ENCODE data around the gene DNAH14.

The DNAH14 gene

DNA sequence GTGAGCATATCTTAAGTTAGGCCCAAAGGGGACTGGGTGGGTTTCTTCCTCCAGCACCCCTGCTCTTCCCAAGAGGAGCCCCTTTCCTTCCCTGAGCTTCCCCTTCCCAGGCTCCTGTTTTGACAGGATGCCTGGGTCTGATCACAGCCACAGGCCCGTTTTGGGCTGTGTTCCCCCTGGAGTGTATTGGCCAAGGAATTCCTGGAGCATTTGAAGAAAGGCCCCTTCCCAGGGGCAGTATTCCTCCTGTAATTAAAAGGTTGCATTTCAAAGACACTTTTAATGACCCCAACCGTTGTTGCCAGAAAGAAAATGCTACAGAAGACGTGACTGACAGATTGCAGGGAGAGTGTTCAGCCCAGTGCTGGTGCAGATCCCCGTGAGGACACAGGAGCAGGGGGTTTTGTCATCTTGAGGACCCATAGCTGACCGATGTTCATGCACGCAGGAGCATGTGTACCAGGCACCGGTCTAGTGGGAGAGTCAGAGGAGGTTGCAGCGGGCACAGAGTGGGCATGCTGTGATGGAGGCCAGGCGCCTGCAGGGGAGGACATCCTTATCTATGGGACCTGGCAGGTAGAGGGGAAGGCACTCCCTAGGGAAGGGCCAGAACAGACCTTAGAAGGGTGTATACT, 517.6 kb downstream of the DNAH14 start:
- in situ Hi-C loops (cut with HindIII; ENCODE audit: low pct_unique_long_range_greater_than_20kb, low sequenced_read_pairs): no loop called here
- TF ChIP-seq JUND (IDR thresholded peaks at IDR 0.05; ENCODE audit: low read depth): no peak
- DNase-seq (ENCODE audit: low read depth in 1 of 2, low spot score in 1 of 2): no peak

DNA sequence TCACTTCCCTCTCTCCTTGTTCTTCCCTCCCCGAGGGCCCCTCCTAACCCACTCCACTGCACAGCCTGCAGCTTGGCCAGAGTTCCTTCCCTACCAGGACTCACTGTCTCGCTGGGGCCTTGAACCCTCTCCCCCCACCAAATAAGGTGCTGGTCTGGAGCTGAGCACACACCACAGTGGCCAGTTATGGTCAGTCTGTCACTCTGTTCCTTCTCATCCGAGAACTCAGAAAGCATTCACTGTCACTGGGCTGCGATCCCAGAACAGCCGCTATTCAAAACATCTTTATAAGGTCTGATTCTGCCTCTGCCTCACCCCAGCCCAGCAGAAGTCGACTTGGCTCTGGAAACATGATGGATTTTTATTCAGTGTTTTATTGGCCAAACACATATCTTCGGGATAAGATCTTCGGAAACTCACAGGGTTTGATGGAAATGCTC, 518.2 kb downstream of the DNAH14 start:
- no peak for TF ChIP-seq JUND (IDR thresholded peaks at IDR 0.05; ENCODE audit: low read depth)
- in situ Hi-C loops (cut with HindIII; ENCODE audit: low pct_unique_long_range_greater_than_20kb, low sequenced_read_pairs): no loop called here
- DNase-seq (ENCODE audit: low read depth in 1 of 2, low spot score in 1 of 2): no peak

DNA sequence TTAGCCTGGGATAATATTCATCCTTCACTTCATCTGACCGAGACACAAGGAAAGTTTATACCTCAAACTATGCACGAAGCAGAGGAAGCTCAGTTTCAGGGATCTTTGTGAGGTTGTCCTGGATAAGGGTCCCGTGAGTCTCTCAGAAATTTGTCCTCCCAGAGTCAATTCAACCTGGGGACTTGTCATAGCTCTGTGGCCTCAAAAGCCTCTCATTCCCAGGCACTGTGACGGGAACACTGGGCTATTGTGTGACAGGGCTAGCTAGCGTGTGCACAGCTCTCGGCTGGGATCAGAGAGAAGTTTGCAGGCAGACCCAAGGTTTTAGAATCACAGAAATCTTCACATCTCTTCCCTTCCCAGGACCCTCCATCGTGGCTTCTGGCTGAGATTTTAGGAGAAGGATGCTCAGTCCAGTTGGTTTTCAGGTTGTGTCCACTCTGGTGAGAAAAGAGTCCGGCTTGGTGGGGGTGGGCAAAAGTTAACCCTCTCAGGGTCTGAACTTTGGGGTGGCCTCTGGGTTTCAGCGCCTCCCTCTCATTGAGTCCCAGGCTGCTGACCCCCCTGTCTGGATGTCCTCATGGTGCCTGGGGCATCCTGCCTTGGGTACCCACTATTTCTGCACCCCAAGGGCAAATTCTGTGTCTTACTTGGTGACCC, 518.8 kb downstream of the DNAH14 start:
- in situ Hi-C loops (cut with HindIII; ENCODE audit: low pct_unique_long_range_greater_than_20kb, low sequenced_read_pairs): no loop called here
- no peak for TF ChIP-seq JUND (IDR thresholded peaks at IDR 0.05; ENCODE audit: low read depth)

More for the DNA sequence above, 518.8 kb downstream of the DNAH14 start:
- DNase-seq (ENCODE audit: low read depth in 1 of 2, low spot score in 1 of 2): no peak
